ENCODE data around the gene SMAD7.
A peak's percentile ranks its signal among the peaks of the same experiment; 100 is the strongest.

The SMAD7 gene

GRCh38 chr18:48959921-48960920 is 9.5 kb upstream of the SMAD7 start:
- no peak for DNase-seq (ENCODE audit: low read depth)

GRCh38 chr18:48959551-48959920 is 8.8 kb upstream of the SMAD7 start:
- no peak for DNase-seq (ENCODE audit: low read depth)

- no peak for DNase-seq (ENCODE audit: low read depth)
Measured at GRCh38 chr18:48958951-48959350, 8.2 kb upstream of the SMAD7 start.

- no peak for DNase-seq (ENCODE audit: low read depth)
Measured at GRCh38 chr18:48957616-48958015, 6.9 kb upstream of the SMAD7 start.

GRCh38 chr18:48957136-48957535 is 6.4 kb upstream of the SMAD7 start:
- no peak for DNase-seq (ENCODE audit: low read depth)

GRCh38 chr18:48956356-48956755 is 5.6 kb upstream of the SMAD7 start:
- no peak for DNase-seq (ENCODE audit: low read depth)

- DNase-seq (ENCODE audit: low read depth): no peak
Measured at GRCh38 chr18:48955830-48956261, 5.1 kb upstream of the SMAD7 start.

- no peak for DNase-seq (ENCODE audit: low read depth)
Measured at GRCh38 chr18:48954886-48955819, 4.4 kb upstream of the SMAD7 start.

GRCh38 chr18:48953104-48953706 is 2.4 kb upstream of the SMAD7 start:
- no peak for DNase-seq (ENCODE audit: low read depth)

- DNase-seq (ENCODE audit: low read depth): no peak
Measured at GRCh38 chr18:48952287-48953103, 1.7 kb upstream of the SMAD7 start.

- DNase-seq (ENCODE audit: low read depth): peak; percentile 54
Measured at GRCh38 chr18:48951448-48952286, 902 bp upstream of the SMAD7 start.

- no peak for DNase-seq (ENCODE audit: low read depth)
Measured at GRCh38 chr18:48949606-48950535, 894 bp downstream of the SMAD7 start.

GRCh38 chr18:48949050-48949605 is 1.6 kb downstream of the SMAD7 start:
- DNase-seq (ENCODE audit: low read depth): no peak

- DNase-seq (ENCODE audit: low read depth): no peak
Measured at GRCh38 chr18:48948112-48949049, 2.4 kb downstream of the SMAD7 start.

- no peak for DNase-seq (ENCODE audit: low read depth)
Measured at GRCh38 chr18:48947560-48947959, 3.2 kb downstream of the SMAD7 start.

- DNase-seq (ENCODE audit: low read depth): no peak
Measured at GRCh38 chr18:48947092-48947491, 3.7 kb downstream of the SMAD7 start.

- DNase-seq (ENCODE audit: low read depth): no peak
Measured at GRCh38 chr18:48946329-48946835, 4.4 kb downstream of the SMAD7 start.

- no peak for DNase-seq (ENCODE audit: low read depth)
Measured at GRCh38 chr18:48945953-48946217, 4.9 kb downstream of the SMAD7 start.
